Erythroblast (primary cell): ENCODE measurements around the gene GLCE.

ENCODE experiments used
- GATA1 ChIP-seq: IDR thresholded peaks from 2 replicates; pipeline ENCODE4 v1.6.1; 2011; ENCODE audit warnings: low read depth, mild to moderate bottlenecking, control low read depth, low read length, moderate library complexity
- POLR2A ChIP-seq: IDR thresholded peaks from 2 replicates; pipeline ENCODE4 v1.6.1; 2011; ENCODE audit warnings: mild to moderate bottlenecking, low read length

- TF ChIP-seq POLR2A (no peak), GATA1 (no peak)
These were observed 132.5 kb downstream of the GLCE start for GRCh38 chr15:69292826-69293420.
